Nephron progenitor cell (in vitro differentiated cells): ENCODE measurements around the gene SEPTIN8.

Source experiments
- DNase-seq: peaks from one replicate; pipeline ENCODE4 v3.0.0; 2021
- H3K27ac Mint-ChIP-seq: 2 replicates; pipeline ENCODE4 v1.8.0; 2021; ENCODE audit warnings: mild to moderate bottlenecking, moderate library complexity, mixed read lengths
- H3K27me3 Mint-ChIP-seq: 2 replicates; pipeline ENCODE4 v1.8.0; 2021; ENCODE audit warnings: mild to moderate bottlenecking, low read depth, mixed read lengths; ENCODE audit not compliant: poor library complexity
- H3K36me3 Mint-ChIP-seq: 2 replicates; pipeline ENCODE4 v1.8.0; 2021; ENCODE audit warnings: low read depth, mixed read lengths
- H3K4me1 Mint-ChIP-seq: 2 replicates; pipeline ENCODE4 v1.8.0; 2021; ENCODE audit warnings: mixed read lengths
- H3K4me3 Mint-ChIP-seq: 2 replicates; pipeline ENCODE4 v1.8.0; 2021; ENCODE audit warnings: mild to moderate bottlenecking, moderate library complexity, mixed read lengths
- H3K9me3 Mint-ChIP-seq: 2 replicates; pipeline ENCODE4 v1.8.0; 2021; ENCODE audit warnings: mild to moderate bottlenecking, moderate library complexity, mixed read lengths
- TF ChIP-seq, protein P1 (sequence below): fragments of 200-600 bp; sonication (generic); IDR thresholded peaks from 2 replicates; pipeline ENCODE4 v1.5.0; 2021; ENCODE audit warnings: antibody characterized with exemption

Gene SEPTIN8

DNA sequence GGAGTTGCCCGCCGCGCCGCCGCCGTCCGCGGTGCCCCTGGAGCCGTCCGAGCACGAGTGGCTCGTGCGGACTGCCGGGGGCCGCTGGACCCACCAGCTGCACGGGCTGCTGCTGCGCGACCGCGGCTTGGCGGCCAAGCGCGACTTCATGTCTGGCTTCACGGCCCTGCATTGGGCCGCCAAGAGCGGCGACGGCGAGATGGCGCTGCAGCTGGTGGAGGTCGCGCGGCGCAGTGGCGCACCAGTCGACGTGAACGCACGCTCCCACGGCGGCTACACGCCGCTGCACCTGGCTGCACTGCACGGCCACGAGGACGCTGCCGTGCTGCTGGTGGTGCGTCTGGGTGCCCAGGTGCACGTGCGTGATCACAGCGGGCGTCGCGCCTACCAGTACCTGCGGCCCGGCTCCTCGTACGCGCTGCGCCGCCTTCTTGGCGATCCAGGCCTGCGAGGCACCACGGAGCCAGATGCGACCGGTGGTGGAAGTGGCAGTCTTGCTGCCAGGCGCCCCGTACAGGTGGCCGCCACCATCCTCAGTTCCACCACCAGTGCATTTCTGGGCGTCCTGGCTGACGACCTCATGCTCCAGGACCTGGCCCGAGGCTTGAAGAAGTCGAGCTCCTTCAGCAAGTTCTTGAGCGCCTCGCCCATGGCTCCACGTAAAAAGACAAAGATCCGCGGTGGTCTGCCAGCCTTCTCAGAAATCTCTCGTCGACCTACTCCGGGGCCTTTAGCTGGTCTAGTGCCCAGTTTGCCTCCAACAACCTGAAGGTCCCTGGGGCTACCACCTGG, 37.7 kb upstream of the SEPTIN8 start:
- Mint-ChIP-seq H3K36me3 (no peaks in the 10 kb centered on the region), H3K27me3 (peaks cover 86% of the 10 kb centered on the region), H3K4me1 (peaks cover 11% of the 10 kb centered on the region), H3K4me3 (peak overlapping the region; percentile 65), H3K9me3 (peaks cover 5% of the 10 kb centered on the region), H3K27ac (no peak overlapping the region)
- TF ChIP-seq, protein P1, sequence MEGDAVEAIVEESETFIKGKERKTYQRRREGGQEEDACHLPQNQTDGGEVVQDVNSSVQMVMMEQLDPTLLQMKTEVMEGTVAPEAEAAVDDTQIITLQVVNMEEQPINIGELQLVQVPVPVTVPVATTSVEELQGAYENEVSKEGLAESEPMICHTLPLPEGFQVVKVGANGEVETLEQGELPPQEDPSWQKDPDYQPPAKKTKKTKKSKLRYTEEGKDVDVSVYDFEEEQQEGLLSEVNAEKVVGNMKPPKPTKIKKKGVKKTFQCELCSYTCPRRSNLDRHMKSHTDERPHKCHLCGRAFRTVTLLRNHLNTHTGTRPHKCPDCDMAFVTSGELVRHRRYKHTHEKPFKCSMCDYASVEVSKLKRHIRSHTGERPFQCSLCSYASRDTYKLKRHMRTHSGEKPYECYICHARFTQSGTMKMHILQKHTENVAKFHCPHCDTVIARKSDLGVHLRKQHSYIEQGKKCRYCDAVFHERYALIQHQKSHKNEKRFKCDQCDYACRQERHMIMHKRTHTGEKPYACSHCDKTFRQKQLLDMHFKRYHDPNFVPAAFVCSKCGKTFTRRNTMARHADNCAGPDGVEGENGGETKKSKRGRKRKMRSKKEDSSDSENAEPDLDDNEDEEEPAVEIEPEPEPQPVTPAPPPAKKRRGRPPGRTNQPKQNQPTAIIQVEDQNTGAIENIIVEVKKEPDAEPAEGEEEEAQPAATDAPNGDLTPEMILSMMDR = no peak
- no peak for DNase-seq

DNA sequence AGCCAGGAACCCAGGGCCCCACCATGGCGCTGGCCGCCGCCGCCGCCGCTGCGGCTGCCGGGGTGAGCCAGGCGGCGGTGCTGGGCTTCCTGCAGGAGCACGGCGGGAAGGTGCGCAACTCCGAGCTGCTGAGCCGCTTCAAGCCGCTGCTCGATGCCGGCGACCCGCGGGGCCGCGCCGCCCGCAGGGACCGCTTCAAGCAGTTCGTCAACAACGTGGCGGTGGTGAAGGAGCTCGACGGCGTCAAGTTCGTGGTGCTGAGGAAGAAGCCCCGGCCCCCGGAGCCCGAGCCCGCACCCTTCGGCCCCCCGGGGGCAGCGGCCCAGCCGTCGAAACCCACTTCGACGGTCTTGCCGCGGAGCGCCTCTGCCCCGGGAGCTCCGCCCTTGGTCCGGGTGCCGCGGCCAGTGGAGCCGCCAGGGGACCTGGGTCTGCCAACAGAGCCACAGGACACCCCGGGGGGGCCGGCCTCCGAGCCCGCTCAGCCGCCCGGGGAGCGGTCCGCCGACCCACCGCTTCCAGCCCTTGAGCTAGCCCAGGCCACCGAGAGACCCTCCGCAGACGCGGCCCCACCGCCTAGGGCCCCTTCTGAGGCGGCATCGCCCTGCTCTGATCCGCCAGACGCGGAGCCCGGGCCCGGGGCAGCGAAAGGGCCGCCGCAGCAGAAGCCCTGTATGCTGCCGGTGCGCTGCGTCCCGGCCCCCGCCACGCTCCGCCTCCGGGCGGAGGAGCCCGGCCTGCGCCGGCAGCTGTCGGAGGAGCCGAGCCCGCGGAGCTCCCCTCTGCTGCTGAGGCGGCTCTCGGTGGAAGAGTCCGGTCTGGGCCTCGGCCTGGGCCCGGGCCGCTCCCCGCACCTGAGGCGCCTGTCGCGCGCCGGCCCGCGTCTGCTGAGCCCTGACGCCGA, 36.8 kb upstream of the SEPTIN8 start:
- TF ChIP-seq, protein P1 = no peak
- peaks cover 5% of the 10 kb centered on the region for H3K9me3 Mint-ChIP-seq
- peak; percentile 62 for DNase-seq
- peaks cover 88% of the 10 kb centered on the region for H3K27me3 Mint-ChIP-seq
- H3K27ac Mint-ChIP-seq = no peak overlapping the region
- no peak overlapping the region for H3K4me3 Mint-ChIP-seq
- peaks cover 11% of the 10 kb centered on the region for H3K4me1 Mint-ChIP-seq
- H3K36me3 Mint-ChIP-seq = no peaks in the 10 kb centered on the region

DNA sequence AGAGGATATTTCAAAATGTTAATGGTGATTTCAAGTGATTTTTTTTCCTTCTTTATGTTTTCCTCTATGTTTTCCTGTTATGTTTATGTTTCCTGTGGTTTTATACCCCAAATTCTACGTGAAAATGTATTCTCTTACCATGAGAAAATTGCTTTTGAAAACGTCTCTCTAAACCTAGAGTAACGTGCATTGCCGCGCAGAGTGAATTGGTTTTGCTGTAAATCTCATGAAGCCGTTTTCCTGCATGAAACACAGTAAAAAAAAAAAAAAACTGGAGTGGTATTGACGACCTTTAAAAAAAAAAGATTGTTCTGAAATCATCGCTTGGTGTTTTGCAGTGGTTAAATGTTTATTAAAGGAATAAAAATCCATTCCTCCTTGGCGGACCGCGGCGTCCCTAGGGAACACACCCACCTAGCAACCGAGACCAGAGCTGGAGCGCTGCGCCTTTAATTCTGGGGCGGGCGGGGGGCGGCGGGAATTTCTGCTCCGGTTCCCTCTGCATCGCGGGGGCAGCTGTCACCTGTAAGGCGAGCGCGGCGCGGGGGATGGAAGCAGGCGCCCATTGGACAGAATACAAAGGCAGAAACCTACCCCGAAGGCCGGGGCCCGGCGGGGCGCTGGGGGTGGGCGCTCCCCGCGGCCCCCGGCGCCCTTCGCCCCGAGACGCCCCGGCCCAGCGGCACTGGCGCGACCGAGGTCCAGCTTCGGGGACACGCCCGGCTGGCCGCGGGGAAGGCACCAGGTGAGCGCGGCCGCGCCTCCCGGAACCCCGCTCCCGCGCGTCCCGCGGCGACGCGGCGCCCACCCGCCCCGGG, 36.0 kb upstream of the SEPTIN8 start, which contains the start of gene SOWAHA:
Gene SOWAHA, plus strand, starts transcription at position 522 of the 818 bp plus-strand sequence. CDS start 320 bp downstream, outside the sequence.
- peak; percentile 54 for DNase-seq
- Mint-ChIP-seq H3K36me3 (no peaks in the 10 kb centered on the region), H3K4me3 (peak within 1 kb of the TSS; percentile 75), H3K27ac (no peak within 1 kb of the TSS), H3K27me3 (peaks cover 85% of the 10 kb centered on the region), H3K9me3 (peaks cover 5% of the 10 kb centered on the region), H3K4me1 (peaks cover 11% of the 10 kb centered on the region)
- TF ChIP-seq, protein P1 = no peak

DNA sequence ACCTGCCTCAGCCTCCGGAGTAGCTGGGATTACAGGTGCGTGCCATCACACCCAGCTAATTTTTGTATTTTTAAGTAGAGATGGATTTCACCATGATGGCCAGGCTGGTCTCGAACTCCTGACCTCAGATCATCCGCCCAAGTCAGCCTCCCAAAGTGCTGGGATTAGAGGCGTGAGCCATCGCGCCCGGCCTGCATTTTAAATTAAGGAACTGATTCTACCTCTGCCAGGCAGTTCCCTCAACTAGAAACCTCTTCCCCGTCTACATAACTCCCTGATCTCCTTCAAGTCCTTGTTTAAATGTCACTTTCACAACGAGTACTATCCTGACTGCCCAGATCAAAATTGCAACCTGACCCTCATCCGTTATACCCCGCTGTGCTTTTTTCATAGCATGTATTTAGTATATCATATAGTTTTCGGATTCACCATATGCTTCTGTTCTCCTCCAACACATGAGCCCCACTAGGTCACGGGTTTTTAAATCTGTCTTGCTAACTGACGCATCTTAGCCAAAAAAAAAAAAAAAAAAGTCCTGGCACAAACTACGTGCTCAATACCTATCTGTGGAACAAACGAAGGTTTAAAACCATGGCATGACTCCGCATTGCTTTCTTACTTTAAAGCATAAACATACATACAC, 35.2 kb upstream of the SEPTIN8 start:
- Mint-ChIP-seq H3K9me3 (peaks cover 5% of the 10 kb centered on the region), H3K27me3 (peaks cover 81% of the 10 kb centered on the region), H3K4me1 (peaks cover 15% of the 10 kb centered on the region), H3K27ac (no peak overlapping the region), H3K4me3 (peak overlapping the region; percentile 75), H3K36me3 (no peaks in the 10 kb centered on the region)
- TF ChIP-seq, protein P1 = no peak
- DNase-seq = no peak

DNA sequence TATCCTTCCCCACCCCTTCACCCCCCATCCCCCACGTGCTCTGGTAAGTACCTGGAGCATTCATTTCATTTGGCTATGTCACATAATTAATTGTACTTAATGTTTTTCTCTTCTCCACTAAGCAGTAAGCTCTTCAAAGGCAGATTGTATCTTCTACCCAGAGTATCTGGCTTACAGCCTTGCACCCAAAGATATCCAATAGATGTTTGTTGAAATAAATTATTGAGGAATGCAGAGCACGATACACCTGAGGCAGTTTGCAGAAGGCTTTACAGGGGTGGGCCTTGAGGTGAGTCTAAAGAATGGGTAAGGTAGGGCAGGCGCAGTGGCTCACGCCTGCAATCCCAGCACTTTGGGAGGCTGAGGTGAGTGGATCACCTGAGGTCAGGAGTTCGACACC, 33.6 kb upstream of the SEPTIN8 start:
- Mint-ChIP-seq H3K27ac (no peak overlapping the region), H3K9me3 (peaks cover 5% of the 10 kb centered on the region), H3K4me1 (peaks cover 20% of the 10 kb centered on the region), H3K36me3 (no peaks in the 10 kb centered on the region), H3K4me3 (no peak overlapping the region), H3K27me3 (peaks cover 70% of the 10 kb centered on the region)
- TF ChIP-seq, protein P1 = no peak
- DNase-seq = no peak
